DMS79 treated with DMSO at 0.1 percent for 48 hours (cell line): ENCODE results near the gene CENPC.
"Not testable (repeated sequence)": the region's sequence is repeated elsewhere in the genome, so short reads cannot be mapped to it uniquely, and the experiment has no call there.

Source experiments
- DNase-seq: peaks from one replicate; lab custom pipeline; 2025; lab: John Stamatoyannopoulos, UW

The CENPC gene

GRCh38 chr4:67466751-67467150 is 78.6 kb downstream of the CENPC start:
- DNase-seq, result no peak

GRCh38 chr4:67465763-67466052 is 79.6 kb downstream of the CENPC start:
- no peak for DNase-seq

GRCh38 chr4:67465032-67465762 is 80.1 kb downstream of the CENPC start:
- no peak for DNase-seq

GRCh38 chr4:67460574-67460973 is 84.7 kb downstream of the CENPC start:
- no peak for DNase-seq

- no peak for DNase-seq
These were observed 86.1 kb downstream of the CENPC start for GRCh38 chr4:67459164-67459563.

GRCh38 chr4:67456577-67457196 is 88.6 kb downstream of the CENPC start:
- DNase-seq, result no peak

- not testable (repeated sequence) for DNase-seq
These were observed 92.5 kb downstream of the CENPC start for GRCh38 chr4:67452846-67453205.

- no peak for DNase-seq
These were observed 93.0 kb downstream of the CENPC start for GRCh38 chr4:67452100-67452845.

- no peak for DNase-seq
These were observed 93.8 kb downstream of the CENPC start for GRCh38 chr4:67451464-67451863.

- DNase-seq, result no peak
These were observed 96.7 kb downstream of the CENPC start for GRCh38 chr4:67448621-67449020.

GRCh38 chr4:67447873-67448272 is 97.4 kb downstream of the CENPC start:
- DNase-seq, result no peak

- DNase-seq, result no peak
These were observed 98.5 kb downstream of the CENPC start for GRCh38 chr4:67446811-67447210.

- not testable (repeated sequence) for DNase-seq
These were observed 99.4 kb downstream of the CENPC start for GRCh38 chr4:67445881-67446280.

GRCh38 chr4:67438975-67439374 is 106.3 kb downstream of the CENPC start:
- no peak for DNase-seq

GRCh38 chr4:67437974-67438713 is 107.2 kb downstream of the CENPC start:
- no peak for DNase-seq

GRCh38 chr4:67436742-67437141 is 108.6 kb downstream of the CENPC start:
- no peak for DNase-seq

GRCh38 chr4:67430989-67431388 is 114.3 kb downstream of the CENPC start:
- no peak for DNase-seq

- DNase-seq, result no peak
These were observed 116.5 kb downstream of the CENPC start for GRCh38 chr4:67428819-67429218.
